ENCODE measurements around the gene SDC3.
"Not testable (repeated sequence)": the region's sequence is repeated elsewhere in the genome, so short reads cannot be mapped to it uniquely, and the experiment has no call there.

SDC3 gene

GRCh38 chr1:30874176-30874575 is 34.4 kb downstream of the SDC3 start:
- no peak for DNase-seq (ENCODE audit: low read depth)

DNA sequence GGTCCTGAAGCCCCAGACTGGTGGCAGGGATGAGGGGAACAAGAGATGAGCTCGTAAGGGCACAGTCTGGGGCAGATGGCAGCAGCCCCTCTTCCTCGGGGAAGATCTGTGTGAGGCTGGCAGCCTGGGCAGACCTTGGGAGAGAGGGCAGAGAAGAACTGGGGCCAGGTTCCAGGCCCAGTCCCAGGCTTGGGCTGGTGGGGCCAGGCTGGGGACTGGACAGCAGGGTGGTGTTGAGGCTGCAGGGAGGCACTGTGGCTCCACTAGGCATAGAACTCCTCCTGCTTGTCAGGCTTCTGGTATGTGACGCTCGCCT is 35.7 kb downstream of the SDC3 start:
- no peak for DNase-seq (ENCODE audit: low read depth)

- DNase-seq (ENCODE audit: low read depth) = no peak
These were observed 36.3 kb downstream of the SDC3 start for GRCh38 chr1:30872033-30872947.

DNA sequence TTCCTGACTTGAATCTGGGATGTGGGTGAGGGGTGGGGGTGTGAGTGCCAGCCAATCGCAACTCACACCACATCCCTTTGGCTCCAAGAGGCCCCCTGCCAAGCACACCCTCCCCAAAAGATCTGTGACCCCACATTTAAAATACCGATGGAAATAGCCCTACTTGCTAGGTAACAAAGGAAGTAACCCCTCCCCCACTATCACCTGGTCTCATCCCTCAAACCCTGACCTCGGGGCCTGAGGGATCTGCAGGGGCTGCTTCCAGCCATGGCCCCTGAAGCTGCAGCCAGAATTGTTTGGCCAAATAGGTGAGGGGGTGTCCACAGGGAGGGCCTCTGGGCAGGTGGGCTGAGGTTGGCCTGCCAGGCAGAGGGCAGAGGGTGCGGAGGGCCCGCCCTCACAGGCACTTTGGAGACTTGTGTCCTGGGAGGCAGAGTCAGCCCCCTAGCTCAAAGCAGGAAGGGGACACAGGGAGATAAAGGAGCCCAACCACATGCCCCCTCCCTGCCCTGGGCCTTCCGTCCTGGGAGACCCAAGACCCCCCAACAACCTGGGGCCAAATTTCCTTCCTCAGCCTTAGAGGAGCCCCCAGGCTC is 37.2 kb downstream of the SDC3 start:
- no peak for DNase-seq (ENCODE audit: low read depth)

DNA sequence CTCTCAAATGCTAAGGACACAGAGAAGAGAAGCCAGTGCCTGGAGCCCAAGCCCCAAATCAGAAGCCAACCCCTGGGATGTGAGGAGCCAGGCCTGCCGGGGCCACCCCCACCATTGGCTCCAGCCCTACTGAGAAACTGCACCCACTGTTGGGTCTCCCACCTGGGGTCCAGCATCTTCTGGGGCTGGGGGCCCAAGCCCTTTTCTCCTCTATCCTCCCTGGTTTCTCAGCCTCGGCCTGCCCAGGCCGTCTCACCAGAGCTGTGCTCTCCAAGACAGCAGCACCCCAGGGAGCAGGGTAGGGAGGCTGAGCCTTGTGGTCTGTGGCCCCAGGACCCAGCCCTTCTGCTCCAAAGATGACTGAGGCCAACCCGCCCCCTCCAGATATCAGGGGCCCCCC is 37.9 kb downstream of the SDC3 start:
- no peak for DNase-seq (ENCODE audit: low read depth)

- DNase-seq (ENCODE audit: low read depth) = no peak
These were observed 38.5 kb downstream of the SDC3 start for GRCh38 chr1:30870035-30870434.

- DNase-seq (ENCODE audit: low read depth) = no peak
These were observed 39.6 kb downstream of the SDC3 start for GRCh38 chr1:30868833-30869435.

- not testable (repeated sequence) for DNase-seq (ENCODE audit: low read depth)
These were observed 40.5 kb downstream of the SDC3 start for GRCh38 chr1:30868057-30868456.

DNA sequence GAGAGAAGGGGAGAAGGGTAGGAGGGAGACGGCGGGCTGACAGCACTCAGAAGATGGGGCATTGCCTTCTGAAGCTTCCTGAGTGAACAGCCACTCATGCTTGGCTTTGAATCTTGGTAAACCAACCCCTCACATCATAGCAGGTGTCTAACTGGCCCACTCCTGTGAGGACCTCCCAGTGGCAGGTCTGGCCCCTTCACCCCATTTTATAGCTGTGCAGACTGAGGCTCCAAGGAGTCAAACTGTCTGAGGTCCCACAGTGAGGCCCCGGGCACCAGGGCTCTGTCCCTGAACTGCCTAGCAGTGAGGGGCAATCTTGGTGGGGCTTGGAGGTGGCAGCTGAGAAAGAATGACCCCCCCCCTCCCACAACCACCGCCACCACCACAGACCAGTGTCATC is 41.0 kb downstream of the SDC3 start:
- no peak for DNase-seq (ENCODE audit: low read depth)

GRCh38 chr1:30866594-30866993 is 42.0 kb downstream of the SDC3 start:
- no peak for DNase-seq (ENCODE audit: low read depth)

- no peak for DNase-seq (ENCODE audit: low read depth)
These were observed 43.9 kb downstream of the SDC3 start for GRCh38 chr1:30864681-30865080.

GRCh38 chr1:30863858-30864604 is 44.5 kb downstream of the SDC3 start:
- no peak for DNase-seq (ENCODE audit: low read depth)

GRCh38 chr1:30860320-30860652 is 48.3 kb downstream of the SDC3 start:
- DNase-seq (ENCODE audit: low read depth) = no peak

GRCh38 chr1:30857964-30858363 is 50.6 kb downstream of the SDC3 start:
- no peak for DNase-seq (ENCODE audit: low read depth)

- no peak for DNase-seq (ENCODE audit: low read depth)
These were observed 51.5 kb downstream of the SDC3 start for GRCh38 chr1:30857062-30857461.

GRCh38 chr1:30856260-30856790 is 52.2 kb downstream of the SDC3 start:
- DNase-seq (ENCODE audit: low read depth) = no peak

GRCh38 chr1:30855686-30856259 is 52.8 kb downstream of the SDC3 start:
- DNase-seq (ENCODE audit: low read depth) = no peak

- peak; percentile 30 for DNase-seq (ENCODE audit: low read depth)
These were observed 55.2 kb downstream of the SDC3 start for GRCh38 chr1:30853350-30853749.

GRCh38 chr1:30852026-30852425 is 56.5 kb downstream of the SDC3 start:
- DNase-seq (ENCODE audit: low read depth) = peak; percentile 24

DNA sequence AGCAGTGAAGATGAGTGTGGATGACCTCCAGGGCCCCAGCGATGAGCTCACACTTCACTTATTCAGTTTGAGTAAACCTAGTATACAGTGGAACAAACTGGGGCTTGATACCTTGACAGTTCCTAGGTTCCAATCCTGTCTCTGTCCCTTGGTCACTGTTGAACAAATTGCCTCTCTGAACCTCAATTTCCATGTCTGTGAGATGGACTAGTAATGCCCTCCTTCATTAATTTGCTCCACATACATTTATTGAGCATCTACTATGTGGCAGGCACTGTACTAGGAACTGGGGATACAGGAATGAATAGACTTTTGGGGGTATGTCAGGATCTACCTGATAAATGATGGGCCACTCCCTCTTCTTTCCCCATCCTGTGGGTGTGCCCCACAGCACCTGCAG is 57.3 kb downstream of the SDC3 start:
- DNase-seq (ENCODE audit: low read depth) = no peak

GRCh38 chr1:30850607-30851006 is 58.0 kb downstream of the SDC3 start:
- no peak for DNase-seq (ENCODE audit: low read depth)

- DNase-seq (ENCODE audit: low read depth) = no peak
These were observed 60.4 kb downstream of the SDC3 start for GRCh38 chr1:30848130-30848529.

All from amniotic epithelial cell (primary cell).